A172 (cell line): ENCODE data around the gene SULT1A2. TPM values are rescaled to one million over a fixed set of nuclear protein-coding genes. Genes with fewer than 3 reads are reported as not detected.
"Not testable (repeated sequence)": the region's sequence is repeated elsewhere in the genome, so short reads cannot be mapped to it uniquely, and the experiment has no call there.

Experiments
- DNase-seq: peaks from one replicate; pipeline ENCODE4 v3.0.0-alpha.2; 2015; ENCODE audit warnings: low spot score
- total RNA-seq: library from RNA; depleted of rRNA; stranded (reverse); fragments of >200 nt; shearing (Covaris generic); gene quantifications from 2 replicates; pipeline ENCODE4 v1.2.3, GENCODE V29; 2014

SULT1A2 gene
- total RNA-seq, 1 experiment from 2014 or later, result 0.21 TPM

DNA sequence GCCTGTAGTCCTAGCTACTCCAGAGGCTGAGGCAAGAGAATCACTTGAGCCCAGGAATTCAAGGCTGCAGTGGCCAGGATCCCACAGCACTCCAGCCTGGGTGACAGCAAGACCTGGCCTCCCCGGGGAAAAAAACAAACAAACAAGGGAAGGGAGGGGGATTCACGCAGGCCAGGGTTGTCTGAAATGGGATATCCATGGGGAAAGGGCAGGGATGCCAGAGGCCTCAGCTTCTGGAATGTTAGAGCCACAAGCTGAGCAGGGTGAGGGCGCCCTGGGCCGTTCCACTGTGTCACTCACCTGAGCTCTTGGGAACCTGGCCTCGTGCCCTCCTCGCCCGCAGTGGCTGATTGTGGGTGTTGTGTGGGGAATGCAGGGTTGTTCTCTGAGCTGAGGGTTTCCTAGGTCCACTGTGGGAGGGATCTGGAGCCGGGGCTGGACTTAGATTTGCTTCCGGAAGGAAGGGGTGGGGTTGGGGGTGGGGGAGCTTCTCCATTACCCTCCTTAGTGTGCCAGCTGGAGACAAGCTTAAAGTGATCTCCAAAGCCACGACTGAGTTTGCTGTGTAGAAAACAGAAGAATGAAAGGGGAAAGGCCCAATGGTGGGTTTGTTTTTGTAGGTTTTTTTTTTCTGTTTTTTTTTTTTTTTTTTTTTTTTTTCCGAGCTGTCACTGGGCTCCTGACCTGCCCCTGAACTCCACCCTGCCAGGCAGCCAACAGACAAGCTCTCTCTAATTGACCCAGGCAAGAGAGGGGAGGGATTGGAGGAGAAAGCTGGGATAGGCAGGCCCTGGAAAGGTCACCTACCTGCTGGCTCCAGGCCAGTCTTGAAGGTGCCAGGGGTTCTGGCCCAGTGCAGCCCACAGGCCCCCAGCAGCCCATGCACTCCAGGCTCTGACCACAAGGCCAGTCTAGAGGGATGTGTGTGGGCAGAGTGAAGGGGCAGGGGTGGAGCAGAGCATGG lies 13.1 kb upstream of the SULT1A2 start, which contains the start of gene SULT1A1:
Gene SULT1A1 (minus strand): TSS at position 414 of the 964 bp plus-strand sequence. CDS start 1,189 bp downstream, outside the sequence.
- DNase-seq, result peak; percentile 57

- DNase-seq, result not testable (repeated sequence)
Measured at GRCh38 chr16:28608867-28609596, 12.2 kb upstream of the SULT1A2 start.

- not testable (repeated sequence) for DNase-seq
Measured at GRCh38 chr16:28608496-28608808, 11.6 kb upstream of the SULT1A2 start.

GRCh38 chr16:28607681-28608495 lies 11.0 kb upstream of the SULT1A2 start:
- not testable (repeated sequence) for DNase-seq

GRCh38 chr16:28607116-28607623 lies 10.3 kb upstream of the SULT1A2 start:
- no peak for DNase-seq

DNA sequence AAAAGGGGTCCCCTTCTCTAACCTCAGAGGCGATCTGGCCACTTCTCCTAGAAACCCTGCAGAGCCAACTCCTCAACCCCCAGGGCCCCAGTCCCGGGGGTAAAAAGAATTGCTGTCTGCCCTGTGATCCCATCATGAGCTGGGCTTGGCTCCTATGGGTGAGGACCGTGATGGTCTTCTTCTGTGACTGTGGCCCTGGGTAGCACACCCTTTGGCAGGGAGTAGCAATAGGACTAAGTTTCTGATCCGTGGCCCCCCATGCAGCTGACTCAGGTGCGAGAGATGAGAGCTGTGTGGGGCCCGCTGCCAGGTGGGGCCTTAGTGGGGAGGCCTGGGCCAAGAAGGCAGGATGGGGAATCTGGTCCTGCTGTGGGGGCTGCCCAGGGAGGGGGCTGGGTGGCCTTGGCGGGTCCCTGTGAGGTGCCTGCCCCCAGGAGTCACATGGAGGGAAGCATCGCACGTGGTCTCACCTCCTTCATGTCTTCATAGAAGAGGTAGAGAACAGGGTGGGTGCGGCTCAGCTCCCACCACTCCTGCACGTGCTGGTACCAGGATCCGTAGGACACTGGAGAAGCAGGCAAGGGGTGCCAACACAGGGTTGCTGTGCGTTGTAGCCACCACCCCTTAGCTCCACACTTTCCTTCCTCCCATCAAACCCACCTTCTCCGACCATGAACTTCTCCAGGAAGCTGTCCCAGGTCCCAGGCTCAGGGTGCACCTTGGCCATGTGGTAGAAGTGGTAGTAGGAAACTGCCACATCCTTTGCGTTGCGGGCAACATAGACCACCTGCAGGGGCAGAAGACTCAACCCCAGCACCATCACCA lies 9.7 kb upstream of the SULT1A2 start:
- DNase-seq, result no peak

DNA sequence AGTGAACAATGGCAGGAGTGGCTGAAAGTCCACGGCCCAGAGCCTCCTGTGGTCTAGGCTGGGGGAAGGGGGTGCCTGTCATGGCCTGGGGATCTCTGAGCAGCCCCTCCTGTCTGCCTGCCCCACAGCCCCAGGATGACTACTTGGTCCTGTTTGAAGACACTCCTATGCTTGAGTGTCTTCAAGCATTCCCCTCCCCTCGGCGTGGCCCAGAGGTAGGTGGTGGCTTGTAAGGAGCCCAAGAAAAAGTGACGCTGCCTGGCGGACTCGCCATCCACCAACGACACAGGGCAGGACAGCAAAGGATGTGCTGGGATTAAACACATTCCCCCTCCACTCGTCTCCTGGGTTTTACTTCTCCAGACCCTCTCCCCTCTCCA lies 7.3 kb upstream of the SULT1A2 start:
- no peak for DNase-seq

DNA sequence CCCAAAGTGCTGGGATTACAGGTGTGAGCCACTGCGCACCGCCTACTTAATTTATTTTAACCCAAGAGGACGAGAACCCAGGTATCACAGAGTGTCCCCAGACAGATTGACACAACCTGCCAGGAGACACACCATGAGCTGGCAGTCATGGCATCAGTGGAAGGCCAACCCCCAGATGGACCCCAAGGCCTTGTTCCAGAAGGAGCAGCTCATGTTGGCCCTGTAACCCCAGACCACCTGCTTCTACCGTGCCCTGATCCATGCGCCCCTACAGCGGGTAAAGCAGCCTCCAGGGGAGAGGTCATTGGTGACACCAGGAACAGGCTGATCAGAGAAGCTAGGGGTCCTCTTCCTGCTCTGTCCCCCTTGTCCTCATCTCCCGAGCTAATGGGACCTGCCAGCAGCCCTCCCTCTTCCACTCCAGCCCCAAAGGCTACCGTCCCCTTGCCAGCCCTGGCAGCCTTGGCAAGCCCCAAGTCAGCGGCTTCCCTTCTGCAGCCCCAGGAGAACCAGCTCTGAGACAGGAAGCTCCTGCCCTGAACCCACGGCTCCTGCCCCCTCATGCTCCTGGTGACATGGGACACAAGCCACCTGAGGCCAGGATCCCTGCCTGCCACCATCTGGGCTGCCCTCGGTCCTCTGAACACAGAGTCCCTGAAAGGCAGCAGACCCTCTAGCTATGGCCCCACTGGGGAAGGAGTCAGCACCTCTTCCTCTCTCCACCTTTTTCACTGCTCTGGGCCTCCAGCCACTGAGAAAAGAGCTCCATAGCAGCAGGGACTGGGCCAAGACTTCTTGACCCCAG lies 6.7 kb upstream of the SULT1A2 start:
- no peak for DNase-seq

- no peak for DNase-seq
Measured at GRCh38 chr16:28602529-28602928, 5.7 kb upstream of the SULT1A2 start.

DNA sequence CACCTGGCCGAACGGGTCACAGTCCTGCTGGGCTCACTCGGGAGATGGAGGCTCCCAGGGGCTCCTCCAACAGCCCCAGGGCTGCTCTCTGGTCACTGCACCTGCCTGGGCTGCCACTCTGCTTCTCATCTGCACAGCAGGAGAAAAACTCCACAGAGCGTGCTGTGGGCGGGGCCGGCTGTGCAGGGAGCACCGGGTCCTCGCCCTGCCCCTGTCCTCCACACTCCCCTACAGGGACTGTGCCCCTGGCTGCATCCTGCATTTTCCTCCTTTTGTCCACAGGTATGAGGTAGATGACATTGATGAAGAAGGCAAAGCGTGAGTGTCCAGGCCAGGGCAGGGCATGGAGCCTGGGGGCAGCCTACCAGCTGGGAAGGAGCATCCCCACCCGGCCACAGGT lies 5.2 kb upstream of the SULT1A2 start:
- not testable (repeated sequence) for DNase-seq

- DNase-seq, result not testable (repeated sequence)
Measured at GRCh38 chr16:28601589-28601988, 4.7 kb upstream of the SULT1A2 start.

DNA sequence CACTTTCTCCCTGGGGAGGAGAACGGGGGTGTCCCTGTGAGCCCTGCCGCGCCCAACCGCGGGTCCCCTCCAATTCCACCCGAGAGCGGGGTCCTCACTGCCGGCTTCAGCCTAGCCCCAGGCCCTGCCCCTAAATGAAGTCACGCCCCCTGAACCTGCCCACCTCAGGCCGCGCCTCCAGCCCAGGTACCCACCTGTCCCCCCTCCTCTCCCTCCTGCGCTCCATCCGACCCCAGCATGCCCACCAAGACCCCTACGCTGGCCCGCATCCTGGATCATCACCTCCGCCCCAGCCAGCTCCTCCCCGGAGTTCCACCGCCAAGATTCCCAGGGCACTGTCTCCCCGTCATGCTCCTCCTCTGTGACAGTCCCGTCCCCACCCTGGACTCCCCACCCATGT lies 4.1 kb upstream of the SULT1A2 start:
- not testable (repeated sequence) for DNase-seq

- not testable (repeated sequence) for DNase-seq
Measured at GRCh38 chr16:28599377-28600285, 2.8 kb upstream of the SULT1A2 start.

GRCh38 chr16:28597692-28598261 lies 927 bp upstream of the SULT1A2 start:
- no peak for DNase-seq

DNA sequence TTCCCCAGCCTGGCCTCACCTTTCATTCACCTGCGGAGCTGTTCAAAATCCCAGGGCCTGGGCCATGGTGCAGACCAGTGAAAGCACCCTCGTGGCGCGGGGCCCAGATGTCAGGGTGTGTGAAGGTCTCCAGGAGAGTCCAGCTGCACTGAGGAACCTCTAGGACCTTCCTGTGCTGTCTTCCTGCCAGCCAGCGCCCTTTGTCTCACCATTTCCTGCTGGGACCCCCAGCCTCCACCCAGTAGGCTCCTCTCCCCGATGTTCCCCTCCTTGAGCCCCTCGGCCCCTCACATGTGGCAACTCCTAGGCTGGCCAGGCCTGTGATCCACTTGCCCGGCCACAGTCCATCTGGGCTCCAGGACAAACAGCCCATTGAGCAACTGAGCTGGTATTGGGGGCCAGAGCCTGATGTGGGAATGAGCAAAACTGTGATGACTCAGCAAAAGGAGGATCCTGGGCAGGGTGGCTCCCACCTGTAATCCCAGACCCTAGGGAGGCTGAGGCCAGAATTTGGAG lies 677 bp downstream of the SULT1A2 start:
- no peak for DNase-seq

- DNase-seq, result not testable (repeated sequence)
Measured at GRCh38 chr16:28595451-28595850, 1.4 kb downstream of the SULT1A2 start.

DNA sequence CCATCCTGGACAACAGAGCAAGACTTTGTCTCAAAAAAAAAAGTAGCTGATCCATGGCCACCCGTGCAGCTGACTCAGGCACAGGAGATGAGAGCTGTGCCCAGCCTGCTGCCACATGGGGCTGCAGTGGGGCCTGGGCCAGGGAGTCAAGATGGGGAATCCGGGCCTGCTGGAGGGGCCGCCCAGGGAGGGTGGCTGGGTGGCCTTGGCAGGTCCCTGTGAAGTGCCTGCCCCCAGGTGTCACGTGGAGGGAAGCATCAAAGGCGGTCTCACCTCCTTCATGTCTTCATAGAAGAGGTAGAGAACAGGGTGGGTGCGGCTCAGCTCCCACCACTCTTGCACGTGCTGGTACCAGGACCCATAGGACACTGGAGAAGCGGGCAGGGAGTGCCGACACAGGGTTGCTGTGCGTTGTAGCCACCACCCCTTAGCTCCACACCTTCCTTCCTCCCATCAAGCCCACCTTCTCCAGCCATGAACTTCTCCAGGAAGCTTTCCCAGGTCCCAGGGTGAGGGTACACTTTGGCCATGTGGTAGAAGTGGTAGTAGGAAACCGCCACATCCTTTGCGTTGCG lies 3.8 kb downstream of the SULT1A2 start:
- no peak for DNase-seq

DNA sequence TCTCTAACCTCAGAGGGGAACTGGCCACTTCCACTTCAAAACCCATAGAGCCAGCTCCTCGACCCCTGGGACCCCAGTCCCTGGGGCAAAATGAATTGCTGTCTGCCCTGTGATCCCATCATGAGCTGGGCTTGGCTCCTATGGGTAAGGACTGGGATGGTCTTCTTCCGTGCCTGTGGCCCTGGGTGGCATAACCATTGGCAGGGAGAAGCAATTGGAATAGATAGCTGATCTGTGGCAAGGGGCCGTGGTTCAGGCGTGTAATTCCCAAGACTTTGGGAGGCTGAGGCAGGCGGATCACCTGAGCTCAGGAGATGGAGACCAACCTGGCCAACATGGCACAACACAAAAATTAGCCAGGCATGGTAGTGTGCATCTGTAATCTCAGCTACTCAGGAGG lies 4.3 kb downstream of the SULT1A2 start:
- DNase-seq, result no peak
